CD4-positive, alpha-beta T cell treated with Interleukin-4 for 1 hour (primary cell): Measurements from ENCODE around the gene SYPL2.
A peak's percentile ranks its signal among the peaks of the same experiment; 100 is the strongest.
"Not testable (repeated sequence)": the region's sequence is repeated elsewhere in the genome, so short reads cannot be mapped to it uniquely, and the experiment has no call there.

ENCODE experiments used
- DNase-seq, 2 donors: peaks; one replicate each; pipeline ENCODE4 v3.0.0-alpha.2; 2020 to 2022

Gene SYPL2

GRCh38 chr1:109466452-109467300, at the start of gene SYPL2:
SYPL2 (plus strand) TSS chr1:109466546; CDS start chr1:109466844, 298 bp downstream.
- peak in 1 of 2 donors; percentile 3 for DNase-seq

- DNase-seq = no peak
Observed at GRCh38 chr1:109423498-109423897, 42.8 kb upstream of the SYPL2 start.

- DNase-seq = peak; percentile 72 to 77
Observed at GRCh38 chr1:109425391-109426280, 40.7 kb upstream of the SYPL2 start.

- peak; percentile 98 for DNase-seq
Observed at GRCh38 chr1:109426281-109427170, 39.8 kb upstream of the SYPL2 start, which contains the start of gene PSMA5. PSMA5 (minus strand) TSS chr1:109426448; CDS start chr1:109426330, 118 bp downstream.

GRCh38 chr1:109427171-109427467, 39.2 kb upstream of the SYPL2 start:
- DNase-seq = no peak

- DNase-seq = no peak
Observed at GRCh38 chr1:109432336-109432735, 34.0 kb upstream of the SYPL2 start.

GRCh38 chr1:109433322-109433721, 33.0 kb upstream of the SYPL2 start:
- no peak for DNase-seq

- no peak for DNase-seq
Observed at GRCh38 chr1:109434484-109434883, 31.9 kb upstream of the SYPL2 start.

- DNase-seq = no peak
Observed at GRCh38 chr1:109438798-109439297, 27.5 kb upstream of the SYPL2 start.

GRCh38 chr1:109441069-109441468, 25.3 kb upstream of the SYPL2 start:
- DNase-seq = no peak

GRCh38 chr1:109443476-109443875, 22.9 kb upstream of the SYPL2 start:
- no peak for DNase-seq

GRCh38 chr1:109444346-109444745, 22.0 kb upstream of the SYPL2 start:
- DNase-seq = no peak

- not testable (repeated sequence) for DNase-seq
Observed at GRCh38 chr1:109445949-109446695, 20.2 kb upstream of the SYPL2 start.

- no peak for DNase-seq
Observed at GRCh38 chr1:109447524-109447923, 18.8 kb upstream of the SYPL2 start.

- DNase-seq = no peak
Observed at GRCh38 chr1:109454497-109455133, 11.7 kb upstream of the SYPL2 start.

GRCh38 chr1:109457819-109458218, 8.5 kb upstream of the SYPL2 start:
- no peak for DNase-seq

GRCh38 chr1:109466125-109466451, 258 bp upstream of the SYPL2 start:
- DNase-seq = no peak

- DNase-seq = no peak
Observed at GRCh38 chr1:109467301-109467777, 993 bp downstream of the SYPL2 start.

GRCh38 chr1:109468061-109468460, 1.7 kb downstream of the SYPL2 start:
- no peak for DNase-seq

GRCh38 chr1:109468903-109469302, 2.6 kb downstream of the SYPL2 start:
- no peak for DNase-seq

- DNase-seq = no peak
Observed at GRCh38 chr1:109470245-109470644, 3.9 kb downstream of the SYPL2 start.
